Type B pancreatic cell (in vitro differentiated cells): ENCODE data around the gene CENPV. TPM values are rescaled to one million over a fixed set of nuclear protein-coding genes. Genes with fewer than 3 reads are reported as not detected.

Experiments used
- DNase-seq: peaks from one replicate; pipeline ENCODE4 v3.0.0; 2021; ENCODE audit warnings: mixed read lengths; ENCODE audit not compliant: unreplicated experiment; ENCODE audit errors: extremely low spot score
- H3K27ac Mint-ChIP-seq: 2 replicates; pipeline ENCODE4 v1.8.0; 2021; ENCODE audit warnings: mild to moderate bottlenecking, mixed read lengths
- H3K27me3 Mint-ChIP-seq: 2 replicates; pipeline ENCODE4 v1.8.0; 2021; ENCODE audit warnings: mixed read lengths
- H3K36me3 Mint-ChIP-seq: 2 replicates; pipeline ENCODE4 v1.8.0; 2021; ENCODE audit warnings: mixed read lengths
- H3K4me1 Mint-ChIP-seq: one replicate; pipeline ENCODE4 v1.8.0; 2021; ENCODE audit warnings: mixed read lengths; ENCODE audit not compliant: unreplicated experiment
- H3K4me3 Mint-ChIP-seq: 2 replicates; pipeline ENCODE4 v1.8.0; 2021; ENCODE audit warnings: mild to moderate bottlenecking, mixed read lengths
- H3K9me3 Mint-ChIP-seq: 2 replicates; pipeline ENCODE4 v1.8.0; 2021; ENCODE audit warnings: mixed read lengths
- total RNA-seq: library from RNA; stranded (reverse); gene quantifications from 2 replicates; pipeline ENCODE4 v1.2.1, GENCODE V29; 2021; ENCODE audit warnings: low replicate concordance
- TF ChIP-seq, protein P1 (sequence below): fragments of 200-600 bp; sonication (generic); conservative IDR thresholded peaks from 2 replicates; pipeline ENCODE4 v1.5.0; 2021; ENCODE audit warnings: antibody characterized with exemption, mild to moderate bottlenecking

Gene CENPV
- total RNA-seq, 1 donor from 2014 or later = 152 TPM

DNA sequence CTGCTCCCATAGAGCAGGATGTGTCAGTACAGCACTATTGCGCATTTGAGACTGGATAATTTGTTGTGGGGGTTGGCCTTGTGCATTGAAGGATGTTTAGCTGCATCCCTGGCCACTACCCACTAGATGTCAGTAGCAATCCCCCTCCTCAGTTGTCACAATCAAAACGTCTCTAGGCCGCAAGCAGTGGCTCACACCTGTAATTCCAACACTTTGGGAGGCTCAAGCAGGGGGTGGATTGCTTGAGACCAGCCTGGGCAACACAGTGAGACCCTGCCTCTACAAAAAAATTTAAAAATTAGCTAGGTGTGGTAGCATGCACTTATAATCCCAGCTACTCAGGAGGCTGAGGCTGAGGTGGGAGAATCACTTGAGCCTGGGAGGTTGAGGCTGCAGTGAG lies 48.4 kb downstream of the CENPV start:
- Mint-ChIP-seq H3K27me3 (no peaks in the 10 kb centered on the region), H3K9me3 (no peaks in the 10 kb centered on the region), H3K4me1 (no peaks in the 10 kb centered on the region), H3K36me3 (peaks cover 5% of the 10 kb centered on the region), H3K4me3 (no peak overlapping the region), H3K27ac (no peak overlapping the region)
- TF ChIP-seq, protein P1, sequence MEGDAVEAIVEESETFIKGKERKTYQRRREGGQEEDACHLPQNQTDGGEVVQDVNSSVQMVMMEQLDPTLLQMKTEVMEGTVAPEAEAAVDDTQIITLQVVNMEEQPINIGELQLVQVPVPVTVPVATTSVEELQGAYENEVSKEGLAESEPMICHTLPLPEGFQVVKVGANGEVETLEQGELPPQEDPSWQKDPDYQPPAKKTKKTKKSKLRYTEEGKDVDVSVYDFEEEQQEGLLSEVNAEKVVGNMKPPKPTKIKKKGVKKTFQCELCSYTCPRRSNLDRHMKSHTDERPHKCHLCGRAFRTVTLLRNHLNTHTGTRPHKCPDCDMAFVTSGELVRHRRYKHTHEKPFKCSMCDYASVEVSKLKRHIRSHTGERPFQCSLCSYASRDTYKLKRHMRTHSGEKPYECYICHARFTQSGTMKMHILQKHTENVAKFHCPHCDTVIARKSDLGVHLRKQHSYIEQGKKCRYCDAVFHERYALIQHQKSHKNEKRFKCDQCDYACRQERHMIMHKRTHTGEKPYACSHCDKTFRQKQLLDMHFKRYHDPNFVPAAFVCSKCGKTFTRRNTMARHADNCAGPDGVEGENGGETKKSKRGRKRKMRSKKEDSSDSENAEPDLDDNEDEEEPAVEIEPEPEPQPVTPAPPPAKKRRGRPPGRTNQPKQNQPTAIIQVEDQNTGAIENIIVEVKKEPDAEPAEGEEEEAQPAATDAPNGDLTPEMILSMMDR = peak; percentile 73
- no peak for DNase-seq

DNA sequence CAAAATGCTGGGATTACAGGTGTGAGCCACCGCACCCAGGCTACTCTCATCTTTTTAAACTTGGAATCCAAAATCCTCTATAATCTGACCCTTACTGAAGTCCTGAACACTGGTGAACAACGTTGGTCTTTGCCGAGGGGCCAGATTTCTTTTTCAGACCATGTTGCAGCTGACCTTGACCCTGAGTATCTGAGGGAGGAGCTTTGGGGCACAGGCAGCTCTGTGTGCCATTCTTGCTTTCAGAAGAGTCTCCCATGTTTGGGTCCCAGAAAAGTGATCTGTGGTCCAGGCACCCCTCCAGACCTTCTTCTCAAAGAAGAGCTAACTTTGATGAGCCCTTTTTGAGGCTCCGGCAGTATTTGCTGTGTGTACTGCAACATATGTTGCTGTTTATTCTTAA lies 50.4 kb downstream of the CENPV start:
- Mint-ChIP-seq H3K4me3 (no peak overlapping the region), H3K4me1 (no peaks in the 10 kb centered on the region), H3K27ac (no peak overlapping the region)

GRCh38 chr17:16301963-16302855 lies 51.1 kb downstream of the CENPV start:
- Mint-ChIP-seq H3K36me3 (peaks cover 5% of the 10 kb centered on the region), H3K9me3 (no peaks in the 10 kb centered on the region), H3K4me3 (no peak overlapping the region), H3K4me1 (peaks cover 5% of the 10 kb centered on the region), H3K27ac (no peak overlapping the region), H3K27me3 (no peaks in the 10 kb centered on the region)
- TF ChIP-seq, protein P1 = no peak
- DNase-seq = no peak

More for the DNA sequence above, 50.4 kb downstream of the CENPV start:
- Mint-ChIP-seq H3K36me3 (peaks cover 5% of the 10 kb centered on the region), H3K27me3 (no peaks in the 10 kb centered on the region), H3K9me3 (no peaks in the 10 kb centered on the region)
- TF ChIP-seq, protein P1 = no peak
- DNase-seq = no peak

DNA sequence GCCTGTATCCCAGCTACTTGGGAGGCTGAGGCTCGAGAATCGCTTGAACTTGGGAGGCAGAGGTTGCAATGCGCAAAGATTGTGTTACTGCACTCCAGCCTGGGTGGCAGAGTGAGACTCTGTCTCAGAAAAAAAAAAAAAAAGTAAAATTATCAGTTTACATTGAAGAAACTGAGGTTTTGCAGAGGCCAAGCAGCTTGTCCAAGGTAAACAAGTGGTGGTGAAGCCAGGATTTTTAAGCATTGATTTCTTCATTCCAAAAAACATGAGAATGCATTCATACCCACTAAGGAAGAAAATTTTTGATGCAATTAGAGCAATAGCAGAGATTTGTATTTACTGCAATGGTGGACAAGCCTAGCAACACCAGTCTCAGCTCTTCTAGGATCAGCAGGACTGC lies 52.7 kb downstream of the CENPV start:
- TF ChIP-seq, protein P1 = no peak
- DNase-seq = no peak
- Mint-ChIP-seq H3K9me3 (no peaks in the 10 kb centered on the region), H3K27ac (no peak overlapping the region), H3K4me3 (no peak overlapping the region), H3K27me3 (no peaks in the 10 kb centered on the region), H3K36me3 (peaks cover 5% of the 10 kb centered on the region), H3K4me1 (peaks cover 9% of the 10 kb centered on the region)

GRCh38 chr17:16298140-16298662 lies 55.1 kb downstream of the CENPV start:
- H3K36me3 Mint-ChIP-seq = peaks cover 5% of the 10 kb centered on the region
- H3K27me3 Mint-ChIP-seq = no peaks in the 10 kb centered on the region
- no peaks in the 10 kb centered on the region for H3K9me3 Mint-ChIP-seq
- H3K27ac Mint-ChIP-seq = no peak overlapping the region
- TF ChIP-seq, protein P1 = no peak
- H3K4me3 Mint-ChIP-seq = no peak overlapping the region
- peaks cover 9% of the 10 kb centered on the region for H3K4me1 Mint-ChIP-seq
- no peak for DNase-seq
